HCT116 (cell line): ENCODE data around the gene NELFB. TPM values are rescaled to one million over a fixed set of nuclear protein-coding genes. Genes with fewer than 3 reads are reported as not detected.

Experiments used
- ATAC-seq: fragments of 200-7000 bp; cut with Tn5 transposase; 2 replicates; pipeline ENCODE4 v1.9.1; 2020; ENCODE audit warnings: mild to moderate bottlenecking, moderate library complexity
- BruUV-seq: library from RNA; stranded (reverse); fragments of 400-500 nt; replicated peaks from 2 replicates; lab custom pipeline; 2021; lab: Mats Ljungman, UMichigan
- CTCF ChIA-PET: fragments of 300-600 bp; sonication (Branson Sonifier 250); formaldehyde crosslinking; loops from one replicate; lab custom pipeline; 2021; ENCODE audit warnings: antibody characterized with exemption; lab: Charles Lee
- POLR2A ChIA-PET: fragments of 300-600, 350-600 bp; sonication (Branson Sonifier 250); formaldehyde crosslinking; loops from one replicate; lab custom pipeline; 2021; ENCODE audit warnings: antibody characterized with exemption; lab: Charles Lee
- RAD21 ChIA-PET, 2 experiments: fragments of 300-600 bp; sonication (Branson Sonifier 250); formaldehyde crosslinking; loops; one replicate each; lab custom pipeline; 2023; ENCODE audit warnings: low total read pairs in 2 of 2; ENCODE audit not compliant: uncharacterized antibody in 2 of 2, unreplicated experiment in 2 of 2, low non-redundant PET in 1 of 2; lab: Charles Lee
- DNase-seq: peaks from one replicate; pipeline ENCODE4 v3.0.0-alpha.2; 2010; ENCODE audit warnings: low read depth, low spot score
- H2AFZ ChIP-seq: fragments of 200-600 bp; shearing (Covaris generic), sonication (generic); 2 replicates; pipeline ENCODE4 v1.6.1; 2017; ENCODE audit warnings: low read depth, mixed run types, mixed read lengths, antibody characterized with exemption, low read length; ENCODE audit not compliant: poor library complexity, severe bottlenecking
- H3K27ac ChIP-seq: 2 replicates; pipeline ENCODE4 v1.5.1; 2012; ENCODE audit warnings: low read depth, low read length
- H3K27me3 ChIP-seq: fragments of 200-600 bp; sonication (generic); 2 replicates; pipeline ENCODE4 v1.6.1; 2016; ENCODE audit warnings: mixed run types, low read length, mixed read lengths; ENCODE audit not compliant: insufficient read depth
- H3K36me3 ChIP-seq, 2 experiments: fragments of 200-500 bp in 1 of 2; fragments of 200-600 bp in 1 of 2; sonication (Bioruptor generic) in 1 of 2; sonication (generic) in 1 of 2; 2 replicates each; pipeline versions ENCODE4 v1.5.1 to v1.6.1; 2014 to 2016; ENCODE audit warnings: low read length in 2 of 2, inconsistent platforms in 1 of 2, mixed read lengths in 1 of 2, mixed run types in 1 of 2; ENCODE audit not compliant: insufficient read depth in 2 of 2, control insufficient read depth in 1 of 2
- H3K4me1 ChIP-seq, 2 experiments: fragments of 200-600 bp in 1 of 2; sonication (generic) in 1 of 2; 2 replicates each; pipeline versions ENCODE4 v1.5.1 to v1.6.1; 2012 to 2017; ENCODE audit warnings: low read length in 2 of 2, inconsistent platforms in 1 of 2, mild to moderate bottlenecking in 1 of 2, mixed read lengths in 1 of 2, mixed run types in 1 of 2, moderate library complexity in 1 of 2; ENCODE audit not compliant: insufficient read depth in 2 of 2, control insufficient read depth in 1 of 2
- H3K4me2 ChIP-seq: fragments of 200-600 bp; sonication (generic); 2 replicates; pipeline ENCODE4 v1.6.1; 2017; ENCODE audit warnings: mixed run types, low read length, mixed read lengths
- H3K4me3 ChIP-seq, 2 experiments: fragments of 200-600 bp in 1 of 2; sonication (generic) in 1 of 2; replicated peaks in 1 of 2; 2 replicates each; pipeline ENCODE4 v1.5.1; 2011 to 2016; ENCODE audit warnings: low read length in 2 of 2, control low read depth in 1 of 2, low read depth in 1 of 2, mild to moderate bottlenecking in 1 of 2, mixed read lengths in 1 of 2, mixed run types in 1 of 2
- H3K79me2 ChIP-seq: fragments of 200-600 bp; sonication (generic); 2 replicates; pipeline ENCODE4 v1.6.1; 2017; ENCODE audit warnings: mild to moderate bottlenecking, mixed run types, low read length, moderate library complexity, mixed read lengths; ENCODE audit not compliant: insufficient read depth
- H3K9ac ChIP-seq: fragments of 200-600 bp; sonication (generic); 2 replicates; pipeline ENCODE4 v1.6.1; 2016; ENCODE audit warnings: low read length, mixed read lengths
- H3K9me2 ChIP-seq: fragments of 200-600 bp; sonication (generic), shearing (Covaris generic); 2 replicates; pipeline ENCODE4 v1.6.1; 2017; ENCODE audit warnings: mixed run types, mild to moderate bottlenecking, moderate library complexity; ENCODE audit not compliant: insufficient read depth
- H3K9me3 ChIP-seq, 2 experiments: fragments of 200-500 bp in 1 of 2; fragments of 200-600 bp in 1 of 2; sonication (Bioruptor generic) in 1 of 2; sonication (generic) in 1 of 2; 2 replicates each; pipeline ENCODE4 v1.6.1; 2014 to 2017; ENCODE audit warnings: low read length in 2 of 2, mixed read lengths in 2 of 2, inconsistent platforms in 1 of 2, low read depth in 1 of 2, mild to moderate bottlenecking in 1 of 2, mixed run types in 1 of 2, moderate library complexity in 1 of 2; ENCODE audit not compliant: control insufficient read depth in 1 of 2, insufficient read depth in 1 of 2
- H4K20me1 ChIP-seq: fragments of 200-600 bp; sonication (generic), shearing (Covaris generic); 2 replicates; pipeline ENCODE4 v1.6.1; 2017; ENCODE audit warnings: mixed run types, mild to moderate bottlenecking, moderate library complexity; ENCODE audit not compliant: insufficient read depth
- CBX3 ChIP-seq: IDR thresholded peaks from 2 replicates; pipeline ENCODE4 v1.6.1; 2012; ENCODE audit warnings: low read depth
- CEBPB ChIP-seq: IDR thresholded peaks from 2 replicates; pipeline ENCODE4 v1.6.1; 2012; ENCODE audit warnings: low read depth
- EGR1 ChIP-seq: IDR thresholded peaks from 2 replicates; pipeline ENCODE4 v1.6.1; 2012; ENCODE audit warnings: low read depth
- ELF1 ChIP-seq: IDR thresholded peaks from 2 replicates; pipeline ENCODE4 v1.6.1; 2012; ENCODE audit warnings: low read depth, borderline replicate concordance
- EZH2 ChIP-seq: fragments of 200-600 bp; sonication (generic); IDR thresholded peaks from 2 replicates; pipeline ENCODE4 v1.6.1; 2017; ENCODE audit warnings: antibody characterized with exemption, mixed run types
- EZH2phosphoT487 ChIP-seq: fragments of 200-600 bp; IDR thresholded peaks from 2 replicates; pipeline ENCODE4 v1.6.1; 2018; ENCODE audit warnings: antibody characterized with exemption, borderline replicate concordance
- FOSL1 ChIP-seq: IDR thresholded peaks from 2 replicates; pipeline ENCODE4 v1.6.1; 2012; ENCODE audit warnings: low read depth
- JUND ChIP-seq: IDR thresholded peaks from 2 replicates; pipeline ENCODE4 v1.6.1; 2012
- POLR2AphosphoS5 ChIP-seq: IDR thresholded peaks from 2 replicates; pipeline ENCODE4 v1.6.1; 2011; ENCODE audit warnings: mild to moderate bottlenecking, low read depth, low read length, moderate library complexity
- RAD21 ChIP-seq: IDR thresholded peaks from 2 replicates; pipeline ENCODE4 v1.6.1; 2012; ENCODE audit warnings: low read depth, mild to moderate bottlenecking
- SIN3A ChIP-seq: IDR thresholded peaks from 2 replicates; pipeline ENCODE4 v1.6.1; 2012; ENCODE audit warnings: low read depth
- TCF7L2 ChIP-seq: IDR thresholded peaks from 2 replicates; pipeline ENCODE4 v1.7.0; 2011; ENCODE audit warnings: borderline replicate concordance, inconsistent platforms; ENCODE audit not compliant: insufficient read depth, insufficient read length; ENCODE audit errors: extremely low read depth
- YY1 ChIP-seq: IDR thresholded peaks from 2 replicates; pipeline ENCODE4 v1.6.1; 2011; ENCODE audit warnings: low read length, low read depth, moderate library complexity, mild to moderate bottlenecking; ENCODE audit not compliant: insufficient replicate concordance; ENCODE audit errors: extremely low read depth
- ZNF274 ChIP-seq: fragments of 200-500 bp; sonication (Bioruptor generic); IDR thresholded peaks from 2 replicates; pipeline ENCODE4 v1.6.1; 2014; ENCODE audit warnings: mild to moderate bottlenecking, low read depth, low read length, inconsistent platforms
- intact Hi-C: fragments of 100-400 bp; cut with micrococcal nuclease; formaldehyde crosslinking; loops from 2 replicates; pipeline ENCODE4 v1.10.0; 2022
- total RNA-seq: library from RNA; stranded (reverse); gene quantifications from one replicate; pipeline ENCODE4 v1.2.1, GENCODE V29; 2021; ENCODE audit not compliant: unreplicated experiment
- TF ChIP-seq, protein P1 (sequence below): IDR thresholded peaks from 2 replicates; pipeline ENCODE4 v1.6.1; 2012; ENCODE audit warnings: low read depth
- TF ChIP-seq, protein P2 (sequence below): IDR thresholded peaks from 2 replicates; pipeline ENCODE4 v1.6.1; 2012
- TF ChIP-seq, protein P3 (sequence below): IDR thresholded peaks from 2 replicates; pipeline ENCODE4 v1.6.1; 2012
- TF ChIP-seq, protein P4 (sequence below): IDR thresholded peaks from 2 replicates; pipeline ENCODE4 v1.6.1; 2011; ENCODE audit warnings: mild to moderate bottlenecking, low read length, moderate library complexity; ENCODE audit not compliant: insufficient replicate concordance; ENCODE audit errors: extremely low read depth

NELFB gene
- total RNA-seq, 1 experiment from 2014 or later = 86.4 TPM

DNA sequence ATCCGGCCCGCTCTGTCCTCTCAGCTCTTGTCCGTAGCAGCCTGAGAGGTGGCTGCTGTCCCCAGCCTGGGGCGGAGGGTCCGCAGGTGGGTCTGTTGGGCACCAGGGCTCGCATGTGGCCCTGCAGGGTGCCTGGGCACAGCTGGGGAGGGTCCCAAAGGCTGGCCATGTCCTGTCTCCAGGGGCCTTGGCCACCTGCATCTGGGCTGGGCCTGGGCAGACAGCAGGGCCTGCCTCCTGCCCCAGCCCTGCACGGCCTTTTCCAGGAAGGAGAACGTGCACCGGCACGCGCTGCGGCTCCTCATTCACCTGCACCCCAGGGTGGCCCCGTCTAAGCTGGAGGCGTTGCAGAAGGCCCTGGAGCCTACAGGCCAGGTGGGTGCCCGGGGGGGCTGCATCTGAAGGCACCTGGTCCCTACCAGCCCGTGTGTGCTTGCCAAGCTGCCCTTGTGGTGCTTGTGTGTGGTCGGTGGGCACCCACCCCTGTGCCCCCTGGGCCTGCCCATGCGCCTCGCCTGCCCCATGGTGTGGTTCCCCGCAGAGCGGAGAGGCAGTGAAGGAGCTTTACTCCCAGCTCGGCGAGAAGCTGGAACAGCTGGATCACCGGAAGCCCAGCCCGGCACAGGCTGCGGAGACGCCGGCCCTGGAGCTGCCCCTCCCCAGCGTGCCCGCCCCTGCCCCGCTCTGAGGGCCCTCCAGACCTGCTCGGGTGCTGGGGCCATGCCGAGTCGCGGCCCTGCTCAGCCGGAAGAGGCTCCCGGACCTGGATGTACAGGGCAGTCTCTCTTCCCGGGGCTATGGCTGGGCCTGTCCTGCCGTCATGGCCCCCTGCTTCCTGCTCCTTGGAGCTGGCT, 17.3 kb downstream of the NELFB start (continued):
- TF ChIP-seq, protein P1, sequence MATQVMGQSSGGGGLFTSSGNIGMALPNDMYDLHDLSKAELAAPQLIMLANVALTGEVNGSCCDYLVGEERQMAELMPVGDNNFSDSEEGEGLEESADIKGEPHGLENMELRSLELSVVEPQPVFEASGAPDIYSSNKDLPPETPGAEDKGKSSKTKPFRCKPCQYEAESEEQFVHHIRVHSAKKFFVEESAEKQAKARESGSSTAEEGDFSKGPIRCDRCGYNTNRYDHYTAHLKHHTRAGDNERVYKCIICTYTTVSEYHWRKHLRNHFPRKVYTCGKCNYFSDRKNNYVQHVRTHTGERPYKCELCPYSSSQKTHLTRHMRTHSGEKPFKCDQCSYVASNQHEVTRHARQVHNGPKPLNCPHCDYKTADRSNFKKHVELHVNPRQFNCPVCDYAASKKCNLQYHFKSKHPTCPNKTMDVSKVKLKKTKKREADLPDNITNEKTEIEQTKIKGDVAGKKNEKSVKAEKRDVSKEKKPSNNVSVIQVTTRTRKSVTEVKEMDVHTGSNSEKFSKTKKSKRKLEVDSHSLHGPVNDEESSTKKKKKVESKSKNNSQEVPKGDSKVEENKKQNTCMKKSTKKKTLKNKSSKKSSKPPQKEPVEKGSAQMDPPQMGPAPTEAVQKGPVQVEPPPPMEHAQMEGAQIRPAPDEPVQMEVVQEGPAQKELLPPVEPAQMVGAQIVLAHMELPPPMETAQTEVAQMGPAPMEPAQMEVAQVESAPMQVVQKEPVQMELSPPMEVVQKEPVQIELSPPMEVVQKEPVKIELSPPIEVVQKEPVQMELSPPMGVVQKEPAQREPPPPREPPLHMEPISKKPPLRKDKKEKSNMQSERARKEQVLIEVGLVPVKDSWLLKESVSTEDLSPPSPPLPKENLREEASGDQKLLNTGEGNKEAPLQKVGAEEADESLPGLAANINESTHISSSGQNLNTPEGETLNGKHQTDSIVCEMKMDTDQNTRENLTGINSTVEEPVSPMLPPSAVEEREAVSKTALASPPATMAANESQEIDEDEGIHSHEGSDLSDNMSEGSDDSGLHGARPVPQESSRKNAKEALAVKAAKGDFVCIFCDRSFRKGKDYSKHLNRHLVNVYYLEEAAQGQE = no peak
- TF ChIP-seq JUND (no peak), EGR1 (no peak), ZNF274 (no peak)
- TF ChIP-seq, protein P2, sequence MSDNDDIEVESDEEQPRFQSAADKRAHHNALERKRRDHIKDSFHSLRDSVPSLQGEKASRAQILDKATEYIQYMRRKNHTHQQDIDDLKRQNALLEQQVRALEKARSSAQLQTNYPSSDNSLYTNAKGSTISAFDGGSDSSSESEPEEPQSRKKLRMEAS = no peak

DNA sequence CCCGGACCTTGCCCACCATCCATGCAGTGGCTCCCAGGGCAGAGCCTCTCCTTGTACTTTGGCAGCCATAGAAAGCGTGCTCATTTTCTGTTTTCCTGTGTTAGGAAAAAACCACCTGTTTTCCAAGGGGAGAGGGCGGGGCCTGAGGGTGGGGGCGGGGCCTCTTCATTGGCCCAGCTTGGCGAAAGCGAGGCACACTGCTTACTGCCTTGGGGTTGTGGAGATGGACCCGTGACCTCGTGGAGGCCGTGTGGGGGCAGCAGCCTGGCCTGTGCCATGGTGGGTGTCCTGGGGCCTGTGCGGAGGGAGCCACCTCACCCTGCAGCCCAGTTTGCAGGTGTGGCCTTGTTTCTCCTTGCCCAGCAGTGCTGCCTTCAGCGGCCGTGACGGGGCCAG, 18.0 kb downstream of the NELFB start:
- ATAC-seq (no peak), DNase-seq (no peak)
- intact Hi-C loops = no loop called here
- H3K9ac ChIP-seq = no peak overlapping the region
- peaks cover 8 to 20% of the 10 kb centered on the region in 2 experiments; a peak in 3 of 4 replicates for H3K36me3 ChIP-seq
- H3K9me2 ChIP-seq = no peaks in the 10 kb centered on the region
- no peak overlapping the region; the same call in 1 of the 2 replicates for H3K27ac ChIP-seq
- no peak overlapping the region for H3K4me2 ChIP-seq
- H3K9me3 ChIP-seq = no peaks in the 10 kb centered on the region
- ChIA-PET POLR2A (interaction anchor here (0.7 kb wide), 1 partner anchor 206 kb away, joined by 4 read pairs; no protein-coding TSS in a partner anchor), CTCF (interaction anchor here (1.2 kb wide), 1 partner anchor 14 kb away, joined by 3 read pairs; no protein-coding TSS in a partner anchor), RAD21 (no interaction called here)
- H3K4me1 ChIP-seq = peaks cover 31 to 38% of the 10 kb centered on the region in 2 experiments
- BruUV-seq = no TSS peak
- peaks cover 5% of the 10 kb centered on the region for H3K79me2 ChIP-seq
- no peak overlapping the region for H2AFZ ChIP-seq
- H4K20me1 ChIP-seq = no peaks in the 10 kb centered on the region
- no peaks in the 10 kb centered on the region for H3K27me3 ChIP-seq
- H3K4me3 ChIP-seq = no peak overlapping the region
- TF ChIP-seq, protein P3, sequence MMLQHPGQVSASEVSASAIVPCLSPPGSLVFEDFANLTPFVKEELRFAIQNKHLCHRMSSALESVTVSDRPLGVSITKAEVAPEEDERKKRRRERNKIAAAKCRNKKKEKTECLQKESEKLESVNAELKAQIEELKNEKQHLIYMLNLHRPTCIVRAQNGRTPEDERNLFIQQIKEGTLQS = no peak
- TF ChIP-seq SIN3A (no peak), CEBPB (no peak), EGR1 (no peak), TCF7L2 (no peak), JUND (no peak), FOSL1 (no peak), POLR2AphosphoS5 (no peak), EZH2phosphoT487 (no peak), ELF1 (no peak), RAD21 (no peak), CBX3 (no peak), YY1 (no peak), EZH2 (no peak)
- TF ChIP-seq, protein P4, sequence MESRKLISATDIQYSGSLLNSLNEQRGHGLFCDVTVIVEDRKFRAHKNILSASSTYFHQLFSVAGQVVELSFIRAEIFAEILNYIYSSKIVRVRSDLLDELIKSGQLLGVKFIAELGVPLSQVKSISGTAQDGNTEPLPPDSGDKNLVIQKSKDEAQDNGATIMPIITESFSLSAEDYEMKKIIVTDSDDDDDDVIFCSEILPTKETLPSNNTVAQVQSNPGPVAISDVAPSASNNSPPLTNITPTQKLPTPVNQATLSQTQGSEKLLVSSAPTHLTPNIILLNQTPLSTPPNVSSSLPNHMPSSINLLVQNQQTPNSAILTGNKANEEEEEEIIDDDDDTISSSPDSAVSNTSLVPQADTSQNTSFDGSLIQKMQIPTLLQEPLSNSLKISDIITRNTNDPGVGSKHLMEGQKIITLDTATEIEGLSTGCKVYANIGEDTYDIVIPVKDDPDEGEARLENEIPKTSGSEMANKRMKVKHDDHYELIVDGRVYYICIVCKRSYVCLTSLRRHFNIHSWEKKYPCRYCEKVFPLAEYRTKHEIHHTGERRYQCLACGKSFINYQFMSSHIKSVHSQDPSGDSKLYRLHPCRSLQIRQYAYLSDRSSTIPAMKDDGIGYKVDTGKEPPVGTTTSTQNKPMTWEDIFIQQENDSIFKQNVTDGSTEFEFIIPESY = no peak
